Subcutaneous abdominal adipose tissue (tissue), 5 donors: ENCODE data around the gene MGRN1.

ENCODE experiments used
- H3K27ac ChIP-seq: one replicate; pipeline ENCODE4 v1.7.0; 2013; ENCODE audit warnings: low read depth, mild to moderate bottlenecking, inconsistent platforms, low read length, moderate library complexity
- H3K27me3 ChIP-seq, 5 donors: one replicate each; pipeline ENCODE4 v1.7.0; 2013; ENCODE audit warnings: low read length in 5 of 5, inconsistent platforms in 1 of 5; ENCODE audit not compliant: control insufficient read depth in 5 of 5, insufficient read depth in 4 of 5
- H3K36me3 ChIP-seq, 5 donors: one replicate each; pipeline ENCODE4 v1.7.0; 2013; ENCODE audit warnings: low read length in 5 of 5; ENCODE audit not compliant: control insufficient read depth in 5 of 5, insufficient read depth in 5 of 5
- H3K4me1 ChIP-seq, 5 donors: one replicate each; pipeline ENCODE4 v1.7.0; 2013; ENCODE audit warnings: low read length in 5 of 5, mild to moderate bottlenecking in 3 of 5, moderate library complexity in 1 of 5; ENCODE audit not compliant: control insufficient read depth in 5 of 5, insufficient read depth in 5 of 5
- H3K4me3 ChIP-seq, 5 donors: one replicate each; pipeline ENCODE4 v1.7.0; 2013; ENCODE audit warnings: low read length in 5 of 5, low read depth in 1 of 5
- H3K9ac ChIP-seq, 5 donors: one replicate each; pipeline ENCODE4 v1.7.0; 2013; ENCODE audit warnings: low read length in 5 of 5, mild to moderate bottlenecking in 4 of 5, moderate library complexity in 3 of 5
- H3K9me3 ChIP-seq, 5 donors: one replicate each; pipeline ENCODE4 v1.7.0; 2013; ENCODE audit warnings: low read length in 5 of 5; ENCODE audit not compliant: control insufficient read depth in 5 of 5
- donor health status: healthy.
- donor health status: healthy.
- donor health status: healthy.
- donor health status: healthy.
- donor health status: healthy.

Gene MGRN1

GRCh38 chr16:4696172-4696904 lies 71.7 kb downstream of the MGRN1 start:
- no peaks in the 10 kb centered on the region for H3K27me3 ChIP-seq
- H3K9ac ChIP-seq: no peak overlapping the region
- H3K4me3 ChIP-seq: no peak overlapping the region
- H3K9me3 ChIP-seq: no peaks in the 10 kb centered on the region
- H3K4me1 ChIP-seq: peaks cover 3 to 48% (median 30%) of the 10 kb centered on the region in 5 donors
- peaks cover 0 to 65% (median 49%) of the 10 kb centered on the region in 5 donors for H3K36me3 ChIP-seq
- H3K27ac ChIP-seq: no peak overlapping the region

- H3K36me3 ChIP-seq: peaks cover 0 to 73% (median 57%) of the 10 kb centered on the region in 5 donors
- no peak overlapping the region for H3K9ac ChIP-seq
- peaks cover 3 to 45% (median 28%) of the 10 kb centered on the region in 5 donors for H3K4me1 ChIP-seq
- H3K27ac ChIP-seq: no peak overlapping the region
- no peaks in the 10 kb centered on the region for H3K9me3 ChIP-seq
- H3K27me3 ChIP-seq: no peaks in the 10 kb centered on the region
- no peak overlapping the region for H3K4me3 ChIP-seq
Observed at GRCh38 chr16:4696905-4697847, 72.5 kb downstream of the MGRN1 start.

- H3K27ac ChIP-seq: no peak overlapping the region
- peaks cover 0 to 38% (median 21%) of the 10 kb centered on the region in 5 donors for H3K4me1 ChIP-seq
- H3K4me3 ChIP-seq: no peak overlapping the region
- peaks cover 0 to 80% (median 59%) of the 10 kb centered on the region in 5 donors for H3K36me3 ChIP-seq
- no peak overlapping the region for H3K9ac ChIP-seq
- no peaks in the 10 kb centered on the region for H3K9me3 ChIP-seq
- H3K27me3 ChIP-seq: no peaks in the 10 kb centered on the region
Observed at GRCh38 chr16:4697848-4698291, 73.2 kb downstream of the MGRN1 start.

- H3K9ac ChIP-seq: no peak overlapping the region
- H3K36me3 ChIP-seq: peaks cover 0 to 82% (median 62%) of the 10 kb centered on the region in 5 donors
Observed at GRCh38 chr16:4698321-4699045, 73.9 kb downstream of the MGRN1 start.

GRCh38 chr16:4699046-4699556 lies 74.5 kb downstream of the MGRN1 start:
- Histone ChIP-seq H3K36me3 (peaks cover 0 to 87% (median 66%) of the 10 kb centered on the region in 5 donors), H3K27ac (no peak overlapping the region)

More at GRCh38 chr16:4698321-4699045, 73.9 kb downstream of the MGRN1 start:
- Histone ChIP-seq H3K4me1 (peaks cover 0 to 34% (median 17%) of the 10 kb centered on the region in 5 donors), H3K27me3 (no peaks in the 10 kb centered on the region), H3K27ac (no peak overlapping the region), H3K9me3 (no peaks in the 10 kb centered on the region), H3K4me3 (no peak overlapping the region)

GRCh38 chr16:4700380-4700996 lies 75.9 kb downstream of the MGRN1 start:
- no peak overlapping the region for H3K4me3 ChIP-seq
- peaks cover 0 to 94% (median 73%) of the 10 kb centered on the region in 5 donors for H3K36me3 ChIP-seq
- H3K27me3 ChIP-seq: no peaks in the 10 kb centered on the region
- H3K9ac ChIP-seq: no peak overlapping the region
- H3K9me3 ChIP-seq: no peaks in the 10 kb centered on the region
- no peak overlapping the region for H3K27ac ChIP-seq
- H3K4me1 ChIP-seq: peaks cover 0 to 15% (median 5%) of the 10 kb centered on the region in 5 donors

More at GRCh38 chr16:4699046-4699556, 74.5 kb downstream of the MGRN1 start:
- Histone ChIP-seq H3K9ac (no peak overlapping the region), H3K9me3 (no peaks in the 10 kb centered on the region), H3K27me3 (no peaks in the 10 kb centered on the region), H3K4me1 (peaks cover 0 to 28% (median 17%) of the 10 kb centered on the region in 5 donors), H3K4me3 (no peak overlapping the region)

GRCh38 chr16:4700997-4701743 lies 76.5 kb downstream of the MGRN1 start:
- H3K27me3 ChIP-seq: no peaks in the 10 kb centered on the region
- peaks cover 0 to 8% (median under 1%) of the 10 kb centered on the region in 5 donors for H3K4me1 ChIP-seq
- no peak overlapping the region for H3K27ac ChIP-seq
- no peak overlapping the region for H3K9ac ChIP-seq
- H3K36me3 ChIP-seq: peaks cover 0 to 90% (median 69%) of the 10 kb centered on the region in 5 donors
- no peaks in the 10 kb centered on the region for H3K9me3 ChIP-seq
- no peak overlapping the region for H3K4me3 ChIP-seq

DNA sequence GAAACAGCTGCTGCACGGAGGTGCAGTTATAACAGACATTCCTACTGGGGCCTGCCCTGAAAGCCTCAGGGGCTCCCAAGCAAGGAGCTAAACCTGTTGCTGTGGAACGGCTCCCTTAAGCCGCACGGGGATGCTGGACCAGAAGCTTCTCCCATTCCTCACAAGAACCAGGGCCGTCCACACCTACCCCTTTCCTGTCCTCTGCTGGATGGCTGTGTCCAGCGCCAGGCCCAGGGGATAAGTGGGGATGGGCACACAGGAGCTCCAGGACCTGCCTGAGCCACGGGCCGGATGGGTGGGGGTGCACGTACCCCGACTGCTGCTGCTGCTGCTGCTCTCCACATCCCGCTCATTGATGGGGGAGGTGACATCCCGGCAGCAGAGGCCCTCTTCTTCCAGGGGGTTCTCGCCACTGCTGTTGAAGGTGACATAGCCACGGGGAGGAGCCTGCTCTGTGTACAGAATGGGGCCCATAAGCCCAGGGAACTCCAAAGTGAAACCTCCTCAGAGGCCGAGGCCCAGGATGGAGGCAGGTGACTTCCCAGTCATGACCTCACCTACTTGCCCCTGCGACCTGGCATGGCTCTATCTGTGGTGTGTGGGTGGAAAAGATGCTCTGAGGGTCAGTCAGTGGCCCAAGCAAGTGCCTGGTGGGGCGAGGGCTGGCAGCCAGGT lies 77.3 kb downstream of the MGRN1 start:
- Histone ChIP-seq H3K4me3 (no peak overlapping the region), H3K9ac (no peak overlapping the region)

More for the DNA sequence above, 77.3 kb downstream of the MGRN1 start:
- no peaks in the 10 kb centered on the region for H3K27me3 ChIP-seq
- peaks cover 0 to under 1% (median 0%) of the 10 kb centered on the region in 5 donors for H3K4me1 ChIP-seq
- H3K9me3 ChIP-seq: no peaks in the 10 kb centered on the region
- H3K36me3 ChIP-seq: peaks cover 0 to 89% (median 72%) of the 10 kb centered on the region in 5 donors
- H3K27ac ChIP-seq: no peak overlapping the region
